GM21528 (cell line): ENCODE data around the gene CARNS1.

Source experiments
- ATAC-seq: cut with Tn5 transposase; IDR thresholded peaks from one replicate; pipeline ENCODE4 v1.9.1; 2021; ENCODE audit warnings: mild to moderate bottlenecking, moderate library complexity; ENCODE audit not compliant: unreplicated experiment, low FRiP score

The CARNS1 gene, protein sequence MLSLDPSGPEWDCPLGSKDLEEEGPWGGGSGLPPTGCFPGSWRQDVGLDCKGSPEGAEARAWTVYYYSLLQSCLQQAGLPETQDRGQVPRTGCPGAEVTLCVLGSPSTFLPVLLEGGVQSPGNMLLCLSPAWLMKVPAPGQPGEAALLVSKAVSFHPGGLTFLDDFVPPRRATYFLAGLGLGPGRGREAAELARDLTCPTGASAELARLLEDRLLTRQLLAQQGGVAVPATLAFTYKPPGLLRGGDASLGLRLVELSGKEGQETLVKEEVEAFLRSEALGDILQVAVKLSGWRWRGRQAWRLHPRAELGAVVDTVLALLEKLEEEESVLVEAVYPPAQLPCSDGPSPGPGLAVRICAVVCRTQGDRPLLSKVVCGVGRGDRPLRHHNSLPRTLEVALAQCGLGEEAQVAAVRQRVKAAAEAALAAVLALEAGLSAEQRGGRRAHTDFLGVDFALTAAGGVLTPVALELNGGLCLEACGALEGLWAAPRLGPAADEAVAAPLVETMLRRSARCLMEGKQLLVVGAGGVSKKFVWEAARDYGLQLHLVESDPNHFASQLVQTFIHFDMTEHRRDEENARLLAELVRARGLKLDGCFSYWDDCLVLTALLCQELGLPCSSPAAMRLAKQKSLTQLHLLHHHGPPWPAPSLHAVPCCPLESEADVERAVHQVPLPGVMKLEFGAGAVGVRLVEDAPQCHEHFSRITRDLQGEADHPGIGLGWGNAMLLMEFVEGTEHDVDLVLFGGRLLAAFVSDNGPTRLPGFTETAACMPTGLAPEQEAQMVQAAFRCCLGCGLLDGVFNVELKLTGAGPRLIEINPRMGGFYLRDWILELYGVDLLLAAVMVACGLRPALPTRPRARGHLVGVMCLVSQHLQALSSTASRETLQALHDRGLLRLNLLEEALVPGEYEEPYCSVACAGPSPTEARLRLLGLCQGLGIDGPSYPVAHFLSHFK

DNA sequence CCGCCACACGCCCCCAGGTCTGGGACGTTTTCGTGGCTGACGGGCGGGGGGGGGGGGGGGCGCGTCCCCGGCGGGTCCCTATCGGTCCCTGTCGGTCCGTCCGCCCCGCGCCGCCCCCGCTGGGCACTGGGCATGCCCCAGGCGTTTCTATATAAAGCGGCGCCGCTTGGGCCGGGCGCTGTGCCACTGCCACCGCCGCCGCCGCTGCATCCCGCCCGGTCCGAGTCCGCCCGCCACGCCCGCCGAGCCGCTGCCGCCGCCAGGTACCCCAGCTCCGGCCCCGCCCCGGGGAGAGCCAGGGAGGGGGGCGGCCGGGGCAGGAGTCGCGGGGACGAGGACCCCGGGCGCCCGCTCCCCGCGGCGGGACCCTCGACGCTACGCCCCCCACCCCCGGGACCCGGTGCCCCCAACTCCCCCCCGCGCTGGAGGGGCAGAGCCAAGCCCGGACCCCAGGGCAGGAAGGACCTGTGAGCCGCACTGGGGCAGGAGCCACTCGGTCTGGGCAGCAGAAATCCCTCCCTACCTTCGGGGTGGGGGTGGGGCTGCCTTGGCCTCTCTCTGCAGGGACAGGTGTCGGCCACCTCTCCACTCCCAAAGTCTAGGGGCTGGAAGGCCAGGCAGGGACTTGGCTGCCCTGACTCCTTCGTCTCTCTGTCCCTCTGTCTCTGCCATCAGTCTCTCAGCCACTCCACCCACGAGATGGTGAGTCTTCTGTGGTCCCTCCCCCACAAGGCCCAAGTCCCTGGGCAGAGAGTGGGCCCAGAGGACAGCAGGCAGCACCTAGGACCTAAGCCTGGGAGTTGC lies at the start of gene CARNS1:
CARNS1 (plus strand) TSS at position 178 of the 804 bp plus-strand sequence; CDS start at position 700, 522 bp downstream.
- ATAC-seq = no peak

DNA sequence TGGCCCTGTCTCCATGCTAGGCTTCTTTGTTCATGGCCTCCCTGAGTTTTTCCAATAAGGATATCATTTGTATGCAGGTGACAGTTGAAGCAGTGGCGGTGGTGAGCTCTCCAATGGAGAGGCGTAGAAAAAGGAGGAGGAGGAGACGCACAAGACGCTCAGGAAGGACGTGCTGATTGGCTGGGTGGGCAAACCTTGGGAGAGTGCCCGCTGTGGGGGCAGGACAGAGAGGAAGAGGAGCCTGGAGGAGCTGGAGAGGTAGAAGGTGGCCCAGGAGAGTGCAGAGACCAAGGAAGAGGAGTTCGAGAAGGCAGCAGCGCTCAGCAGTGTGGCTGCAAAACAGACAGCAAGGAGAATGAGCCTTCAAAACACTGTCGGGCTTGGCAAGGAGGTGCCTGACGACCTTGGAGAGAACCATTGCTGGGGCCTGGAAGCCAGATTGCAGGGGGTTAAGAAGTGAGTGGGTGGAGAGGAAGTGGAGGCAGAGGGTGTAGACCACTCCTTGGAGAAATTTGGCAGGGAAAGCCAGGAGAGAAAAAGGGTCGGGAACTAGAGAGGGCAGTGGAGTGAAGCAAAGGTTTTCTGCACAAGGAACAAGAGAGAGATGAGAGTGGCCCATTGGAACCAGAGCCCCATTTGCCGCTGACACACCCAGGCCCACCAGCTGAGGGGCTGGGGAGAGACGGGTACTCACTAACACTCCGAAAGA lies 49.6 kb upstream of the CARNS1 start:
- no peak for ATAC-seq

DNA sequence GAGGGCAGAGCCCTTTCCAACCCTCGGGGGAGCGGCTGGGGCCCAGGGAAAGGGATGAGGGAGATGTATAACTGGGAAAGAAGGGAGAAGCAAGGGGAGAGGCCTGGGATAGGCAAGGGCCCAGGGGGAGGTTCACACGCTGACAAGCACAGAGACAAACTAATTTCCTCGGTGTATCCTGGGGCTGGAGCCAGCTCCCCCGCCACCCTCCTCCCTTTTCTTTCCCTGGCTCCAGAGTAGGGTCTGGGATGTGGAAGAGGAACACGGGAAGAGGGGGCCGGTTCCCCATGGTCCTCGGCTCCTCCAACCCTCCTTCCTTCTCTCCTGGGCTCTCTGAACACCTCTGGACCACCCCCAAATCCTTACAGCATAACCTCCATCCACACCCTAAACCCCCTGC lies 48.9 kb upstream of the CARNS1 start:
- ATAC-seq = no peak

DNA sequence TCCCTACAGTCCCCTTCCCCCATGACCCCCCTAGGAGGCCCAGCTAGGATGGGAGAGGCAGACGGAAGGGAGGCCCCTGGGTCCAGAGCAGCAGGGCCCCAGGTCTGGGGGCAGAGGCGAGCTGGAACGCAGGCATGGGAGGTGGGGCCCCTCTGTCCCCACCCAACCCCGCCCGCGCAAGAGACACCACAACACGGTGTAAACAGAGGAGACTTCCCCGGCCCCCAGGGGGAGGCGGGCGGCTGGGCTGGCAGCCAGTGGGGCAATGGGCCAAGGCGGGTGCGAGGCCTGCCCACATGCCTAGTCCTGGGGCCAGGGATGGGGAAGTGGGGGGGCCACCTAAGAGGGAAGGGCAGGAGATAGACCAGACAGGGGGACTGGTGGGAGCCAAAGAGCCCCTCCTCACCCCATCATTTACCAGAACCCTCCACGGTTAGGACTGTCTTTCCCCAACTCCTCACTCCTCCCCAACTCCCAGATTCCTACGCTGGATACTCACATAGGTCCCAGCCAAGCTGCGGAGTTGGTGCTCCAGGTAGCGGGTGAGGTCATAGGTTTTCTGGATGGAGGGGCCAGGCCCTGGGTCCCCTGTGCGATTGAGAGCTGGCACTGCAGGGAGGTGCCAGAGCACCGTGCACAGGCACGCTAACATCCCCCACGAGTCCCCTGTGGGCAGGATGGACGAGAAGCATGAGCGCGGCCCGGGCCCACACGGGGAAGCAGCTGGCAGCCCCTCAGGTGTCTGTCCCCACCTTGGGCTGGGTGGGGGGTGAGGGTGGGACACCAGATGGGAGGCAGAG lies 48.3 kb upstream of the CARNS1 start:
- ATAC-seq = no peak

DNA sequence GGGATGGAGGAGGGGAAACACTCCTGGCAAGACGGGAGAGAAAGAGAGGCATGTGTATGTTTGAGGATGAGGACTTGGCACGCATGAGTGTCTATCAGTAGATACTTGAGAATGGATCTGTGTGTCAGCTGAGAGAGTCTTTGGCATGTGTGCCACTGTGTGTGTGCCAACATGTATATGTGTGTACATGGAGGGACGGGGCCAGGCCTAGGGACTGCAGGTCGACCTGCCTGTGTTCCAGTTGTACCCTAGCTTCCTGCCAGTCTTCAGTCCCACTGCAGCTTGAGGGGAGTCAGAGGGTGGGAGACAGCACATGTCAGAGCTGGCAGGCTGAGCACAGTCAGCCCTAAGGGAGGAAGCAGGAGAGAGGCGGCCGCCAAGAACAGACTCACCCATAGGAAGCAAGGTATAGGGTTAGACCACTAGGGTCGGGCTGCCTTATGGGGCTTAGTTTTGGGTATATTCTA lies 47.7 kb upstream of the CARNS1 start:
- no peak for ATAC-seq

DNA sequence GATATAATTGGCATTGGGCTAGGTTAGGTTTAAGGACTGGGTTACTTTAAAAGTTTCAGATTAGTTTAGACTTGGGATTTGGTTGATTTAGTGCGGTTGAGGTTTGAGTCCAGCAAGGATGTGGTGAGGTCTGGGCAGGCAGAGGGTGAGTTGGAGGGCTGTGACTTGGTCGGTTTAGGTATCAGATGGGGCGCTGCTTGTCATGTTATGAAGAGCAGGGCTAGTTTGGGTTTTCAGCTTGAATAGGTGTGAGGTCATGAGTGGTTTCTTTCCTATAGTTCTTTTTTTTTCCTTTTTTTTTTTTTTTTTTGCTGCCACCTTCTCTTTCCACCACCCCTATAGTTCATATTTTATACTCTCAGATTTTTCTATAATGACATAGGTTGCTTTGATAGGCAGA lies 46.9 kb upstream of the CARNS1 start:
- ATAC-seq = no peak

DNA sequence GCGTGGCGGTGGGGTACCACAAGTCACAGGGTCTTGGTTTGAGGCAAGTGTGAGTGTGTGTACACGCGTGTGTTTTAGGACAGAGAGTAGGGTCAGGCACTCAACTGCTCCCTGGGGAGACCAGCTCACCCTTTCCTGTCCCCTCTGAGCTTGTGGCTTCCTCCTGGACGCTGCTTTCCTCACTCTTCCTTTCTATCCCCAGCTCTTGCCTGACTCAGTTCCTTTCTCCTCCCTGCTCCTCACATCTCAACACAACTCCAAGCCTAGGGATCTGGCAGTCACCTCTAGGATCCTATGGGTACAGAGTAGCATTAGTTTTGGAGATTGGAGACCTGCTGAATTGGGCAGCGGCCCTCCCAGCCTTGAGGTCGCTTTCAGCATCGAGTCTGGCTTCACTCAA lies 46.2 kb upstream of the CARNS1 start:
- ATAC-seq = no peak

DNA sequence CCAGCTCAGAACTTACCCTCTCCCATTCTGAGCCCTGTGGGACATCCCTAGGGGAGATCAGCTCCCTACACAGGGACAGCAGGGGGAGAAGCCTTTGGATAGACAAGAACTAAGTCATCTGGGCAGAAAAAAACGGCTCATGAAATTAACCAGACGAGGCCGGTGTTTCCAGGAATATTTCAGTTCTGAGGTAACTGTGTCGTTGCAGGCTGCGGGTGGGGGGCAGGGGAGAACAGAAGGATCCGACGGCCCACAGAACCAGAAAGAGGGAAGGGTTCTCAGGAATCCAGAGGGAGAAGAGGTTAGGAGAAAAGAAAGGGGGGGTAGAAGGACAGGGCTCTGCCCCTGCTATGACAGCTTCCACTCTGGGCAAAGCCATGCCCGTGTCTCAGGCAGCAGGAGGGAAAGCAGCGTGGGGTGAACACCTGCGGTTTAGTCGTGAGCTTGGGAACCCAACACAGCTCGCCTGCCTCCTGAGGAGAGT lies 45.6 kb upstream of the CARNS1 start:
- no peak for ATAC-seq

DNA sequence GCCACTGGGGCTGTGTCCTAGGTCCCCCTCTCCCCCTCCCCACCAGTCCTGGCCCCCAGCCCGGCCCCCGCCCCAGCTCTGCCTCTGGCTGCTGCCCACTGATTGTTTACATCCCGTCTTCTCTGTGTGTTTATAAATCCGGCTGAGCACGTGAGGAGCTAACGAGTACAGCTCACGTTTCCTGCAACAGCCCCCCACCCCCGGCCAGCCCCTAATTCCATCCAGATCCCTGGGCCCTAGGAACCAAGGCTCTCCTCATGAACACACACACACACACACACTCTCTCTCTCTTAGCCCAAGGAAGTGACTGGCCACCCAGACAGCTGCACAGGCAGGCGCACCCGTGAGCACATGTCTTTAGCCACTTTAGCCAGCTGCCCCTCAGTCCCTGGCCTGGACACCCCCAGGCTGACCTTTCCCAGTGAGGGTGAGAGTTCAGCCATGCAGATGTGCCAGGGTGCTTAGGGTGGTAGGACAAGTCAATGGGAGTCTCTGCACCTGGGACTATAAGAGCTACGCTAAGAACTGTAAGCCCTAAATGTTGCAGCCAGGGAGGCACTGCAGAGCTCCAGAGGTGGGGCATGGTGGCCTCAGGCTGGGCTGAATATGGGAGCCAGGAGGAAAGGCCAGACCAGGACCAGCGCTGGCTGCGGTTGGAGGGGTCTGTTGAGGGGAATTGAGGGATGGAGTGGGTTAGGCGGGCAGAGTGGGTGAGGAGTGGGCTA lies 45.0 kb upstream of the CARNS1 start:
- ATAC-seq = no peak

DNA sequence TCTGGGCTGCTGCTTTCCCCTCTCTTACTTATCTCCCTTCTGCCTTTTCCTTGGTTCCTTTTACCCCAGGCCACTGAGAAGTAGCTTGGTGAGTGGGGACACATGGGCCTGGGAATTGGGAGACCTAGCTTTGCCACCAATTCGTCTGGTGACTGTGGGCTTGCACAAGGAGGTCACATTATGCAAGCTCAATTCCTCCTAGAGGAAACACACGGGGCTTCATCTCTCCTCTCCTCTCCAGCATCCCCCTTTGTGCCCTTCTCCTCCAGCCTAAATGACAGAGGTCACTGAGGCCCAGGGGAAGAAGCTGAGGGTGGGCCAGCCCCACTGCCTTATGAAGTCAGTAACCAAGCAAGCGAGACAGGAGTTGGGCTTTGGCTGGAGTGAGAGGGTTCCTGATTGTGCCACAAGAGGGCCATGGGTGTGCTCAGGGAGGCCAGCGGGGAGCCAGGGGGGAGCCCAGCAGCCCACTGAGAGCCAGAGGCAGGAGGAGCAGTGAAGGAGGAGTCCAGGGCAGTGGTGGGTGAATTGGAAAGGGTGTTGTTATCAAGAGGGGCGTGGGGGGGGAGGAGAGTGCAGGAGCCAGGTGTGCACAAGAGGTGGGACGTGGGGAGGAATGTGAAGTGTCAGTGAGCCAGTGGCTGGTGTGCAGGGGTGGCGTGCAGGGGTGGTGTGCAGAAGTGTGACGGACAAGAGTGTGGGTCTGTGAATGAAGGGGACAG lies 44.1 kb upstream of the CARNS1 start:
- no peak for ATAC-seq

DNA sequence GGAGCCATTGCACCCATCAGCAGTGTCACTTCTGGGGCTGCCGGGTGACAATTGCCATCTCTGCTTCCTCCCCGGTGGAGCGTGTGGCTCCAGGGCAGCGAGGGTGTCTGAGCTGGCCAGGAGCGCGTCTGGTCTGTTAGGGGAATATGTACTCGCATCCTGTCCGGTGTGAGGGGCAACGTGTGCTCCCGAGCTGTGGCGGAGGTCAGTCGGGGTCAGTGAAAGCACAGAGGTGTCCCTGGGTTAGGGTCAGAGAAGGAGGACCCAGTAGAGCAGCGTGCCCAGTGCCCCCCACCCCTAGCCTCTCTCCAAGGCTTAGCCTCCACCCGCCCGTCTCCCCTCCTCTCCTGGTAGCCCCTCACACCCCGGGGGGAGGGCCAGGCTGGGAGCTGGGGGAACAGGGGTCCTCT lies 43.6 kb upstream of the CARNS1 start:
- ATAC-seq = no peak

DNA sequence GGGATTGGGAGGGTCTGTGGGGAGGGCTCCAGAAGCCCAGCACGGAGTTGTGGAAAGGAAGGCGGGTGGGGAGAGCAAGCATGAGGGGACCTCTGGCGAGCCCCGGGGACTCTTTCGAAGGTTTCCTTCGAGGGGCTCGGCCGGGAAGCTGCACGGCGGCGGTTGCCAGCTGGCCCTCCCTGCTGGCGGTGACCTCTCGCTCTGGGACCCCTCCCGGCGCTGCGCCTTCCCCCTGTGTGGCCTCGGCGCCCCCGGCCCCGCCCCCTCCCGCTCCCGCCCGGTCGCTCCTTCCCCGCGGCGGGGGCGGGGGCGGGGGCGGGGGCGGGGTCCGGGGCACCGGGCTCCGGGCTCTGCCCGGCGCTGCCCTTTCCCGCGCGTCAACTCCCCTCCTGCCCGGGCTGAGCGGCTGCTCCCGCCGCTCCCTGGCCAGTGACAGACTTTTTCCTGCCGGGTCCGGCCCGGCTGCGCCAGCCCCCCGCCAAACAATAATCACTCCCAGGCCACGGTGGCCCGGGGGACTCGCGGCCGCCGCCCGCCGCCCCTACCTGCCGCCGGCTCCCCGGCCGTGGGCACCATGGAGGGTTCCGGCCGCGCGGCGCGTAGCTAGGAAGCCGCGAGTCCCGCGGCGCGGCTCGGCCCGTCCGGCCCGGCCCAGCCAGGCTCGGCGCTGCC lies 43.0 kb upstream of the CARNS1 start:
- ATAC-seq = no peak

DNA sequence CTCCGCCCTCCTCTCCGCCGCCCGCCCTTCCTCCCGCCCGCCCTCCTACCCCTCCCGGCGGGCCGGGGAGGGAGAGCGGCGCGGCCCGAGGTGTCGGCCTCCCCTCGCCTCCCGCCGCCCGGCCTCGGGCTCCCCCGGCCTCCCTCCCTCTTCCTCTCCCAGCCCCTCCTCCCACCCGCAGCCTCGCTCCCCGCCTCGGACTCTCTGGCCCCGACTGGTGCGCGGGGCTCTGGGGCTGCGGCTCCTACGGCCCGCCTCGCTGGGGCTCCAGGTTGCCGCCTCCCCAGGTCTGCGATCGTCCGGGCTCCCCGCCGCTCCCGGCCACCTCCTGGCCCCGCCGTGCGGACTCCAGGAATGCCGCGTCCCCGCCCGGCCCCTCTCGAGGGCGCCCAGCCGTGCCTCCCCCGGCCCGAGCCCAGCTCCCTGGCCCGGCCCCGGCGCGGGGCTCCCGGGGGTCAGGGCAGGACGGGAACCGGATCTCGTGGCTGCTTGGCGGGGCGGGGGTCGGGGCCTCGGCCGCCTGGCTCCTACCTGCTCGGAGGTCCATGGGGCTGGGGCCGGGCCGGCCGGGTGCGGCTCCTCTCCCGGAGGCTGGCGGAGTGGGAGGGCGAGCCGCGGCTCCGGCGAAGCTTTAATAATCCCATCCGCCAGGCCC lies 42.4 kb upstream of the CARNS1 start, which contains the start of gene CLCF1:
CLCF1 (minus strand) TSS at position 606 of the 655 bp plus-strand sequence; CDS start at position 547, 59 bp downstream.
- no peak for ATAC-seq

DNA sequence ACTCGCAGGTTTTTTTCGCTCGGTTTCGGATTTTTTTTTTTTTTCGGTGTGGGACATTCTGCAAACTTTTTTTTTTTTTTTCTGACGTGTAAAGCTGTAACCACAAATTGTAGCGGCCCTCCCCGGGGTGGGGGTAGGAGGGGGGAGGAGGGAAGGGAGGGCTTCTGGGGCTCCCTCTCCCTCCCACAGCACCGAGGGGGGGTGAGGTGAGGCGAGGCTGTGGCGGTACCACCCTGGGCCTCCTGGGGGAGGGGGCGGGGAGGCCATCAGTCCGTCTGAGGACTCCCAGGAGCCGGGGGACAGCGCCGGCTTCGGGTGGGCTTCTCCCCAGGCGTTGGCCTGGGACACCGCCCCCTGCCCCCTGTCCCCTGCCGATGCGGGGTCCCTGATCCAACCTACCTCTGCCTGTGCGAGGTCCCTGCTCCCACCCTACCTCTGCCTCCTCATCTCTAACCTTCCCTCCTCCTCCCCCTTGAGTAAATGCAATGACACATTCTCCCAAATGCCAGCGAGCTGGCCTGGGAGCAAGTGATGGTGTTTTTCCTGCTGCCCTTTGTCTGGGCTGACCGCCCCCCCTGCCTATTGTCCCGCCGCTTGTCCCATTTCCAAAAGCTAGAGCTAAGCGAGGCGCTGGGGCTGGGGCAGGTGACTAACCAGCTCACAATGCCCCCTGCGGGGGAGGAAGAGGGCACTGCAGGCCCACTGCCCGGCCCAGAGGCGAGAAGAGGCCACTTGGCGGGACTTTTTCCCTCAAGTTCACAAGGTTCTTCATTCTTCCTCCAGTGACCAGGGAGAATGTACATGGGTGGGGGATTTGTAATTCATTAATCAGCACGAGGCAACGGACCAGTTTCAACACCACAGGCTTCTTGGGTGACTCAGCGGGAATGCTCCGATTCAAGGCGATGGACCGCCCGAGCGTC lies 41.6 kb upstream of the CARNS1 start:
- no peak for ATAC-seq

DNA sequence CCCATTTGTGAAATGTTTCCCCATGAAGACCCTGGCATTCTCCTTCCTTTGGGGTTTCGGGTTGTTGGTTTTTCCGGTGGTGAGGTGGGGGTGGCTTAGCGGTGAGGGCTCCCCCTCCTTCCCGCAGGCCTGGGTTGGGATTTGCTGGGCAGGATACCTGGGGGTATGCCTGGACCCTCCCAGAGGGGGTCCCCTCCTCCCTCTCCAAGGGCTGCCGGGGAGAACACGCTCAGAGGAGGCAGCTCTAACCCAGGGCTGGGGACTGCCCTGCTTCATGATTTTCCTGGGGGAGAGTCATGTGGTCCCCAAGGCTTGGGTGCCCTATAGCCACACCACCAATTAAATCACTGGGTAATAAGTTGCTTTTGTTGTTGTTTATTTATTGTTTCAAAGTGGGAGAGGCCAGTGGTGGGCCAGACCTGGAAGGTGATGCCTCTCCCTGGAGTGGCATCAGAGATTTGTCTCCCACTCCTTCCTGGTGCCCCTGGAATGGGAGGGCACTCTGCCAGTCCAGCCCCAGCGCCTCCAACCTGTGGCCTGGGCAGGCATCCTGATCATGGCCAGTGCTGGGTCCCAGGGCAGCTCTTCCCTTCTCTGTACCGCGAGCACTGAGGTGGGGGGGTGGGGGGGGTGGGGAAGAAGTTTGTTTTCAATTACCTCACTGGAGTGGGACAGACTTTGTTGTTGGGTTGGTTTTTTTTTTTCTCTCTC lies 40.8 kb upstream of the CARNS1 start:
- no peak for ATAC-seq
